Measurements from ENCODE around the gene MPZL2.

The MPZL2 gene

DNA sequence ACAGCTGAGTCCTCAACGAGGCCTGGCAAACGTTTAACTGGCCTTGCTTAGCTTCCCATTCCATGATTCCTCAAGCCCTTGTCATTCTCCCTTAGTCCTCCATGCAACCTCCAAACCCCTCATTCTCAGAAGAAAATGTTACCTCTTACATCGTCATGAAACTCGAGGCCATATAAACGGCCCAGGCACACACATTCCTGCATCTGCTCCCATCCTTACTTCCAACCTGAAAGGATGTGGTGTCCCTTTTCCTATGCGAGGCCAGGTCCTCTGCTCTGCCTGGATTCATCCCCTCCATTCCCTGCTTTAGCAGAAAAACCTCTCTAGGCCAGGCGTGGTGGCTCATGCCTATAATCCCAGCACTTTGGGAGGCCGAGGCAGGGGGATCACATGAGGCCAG lies 20.9 kb downstream of the MPZL2 start:
- DNase-seq (ENCODE audit: low spot score), result no peak

- DNase-seq (ENCODE audit: low spot score), result no peak
Observed at GRCh38 chr11:118241764-118242098, 22.4 kb downstream of the MPZL2 start.

DNA sequence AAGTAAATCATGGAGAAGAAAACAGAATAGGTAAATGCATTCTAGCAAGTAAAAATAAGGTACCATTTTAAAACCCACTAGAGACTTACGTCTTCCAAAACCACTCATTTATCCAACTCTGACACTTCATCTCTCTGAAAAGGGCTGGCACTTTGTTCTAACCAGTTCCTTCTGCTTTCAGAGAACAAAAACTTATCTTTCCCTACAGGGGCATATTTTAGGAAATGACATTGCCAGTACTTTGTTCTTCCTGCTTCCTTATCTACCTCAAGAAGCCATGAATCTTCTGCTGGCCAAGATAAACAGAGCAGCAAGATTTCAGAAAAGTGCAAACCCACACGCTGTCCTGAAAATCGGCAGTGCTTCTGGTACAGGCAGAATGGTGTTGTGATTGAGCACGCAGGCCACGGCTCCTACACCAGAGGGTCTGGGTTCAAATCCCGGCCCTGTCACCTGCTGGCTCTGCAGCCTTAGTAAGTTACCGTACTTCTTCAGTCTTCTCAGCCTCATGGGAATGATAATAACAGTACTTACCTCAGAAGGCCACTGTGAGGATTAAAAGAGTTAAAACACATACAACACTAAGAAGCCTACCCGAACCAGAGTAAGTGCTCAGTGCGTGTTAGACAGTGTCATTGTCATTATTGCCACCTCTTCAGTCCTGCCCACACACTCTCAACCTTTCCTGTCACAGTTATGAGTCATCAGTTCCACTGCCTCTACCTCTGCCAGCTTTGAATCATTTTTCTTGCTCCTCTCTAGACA lies 22.9 kb downstream of the MPZL2 start:
- DNase-seq (ENCODE audit: low spot score), result peak; percentile 24

GRCh38 chr11:118239509-118240205 lies 24.4 kb downstream of the MPZL2 start:
- no peak for DNase-seq (ENCODE audit: low spot score)

DNA sequence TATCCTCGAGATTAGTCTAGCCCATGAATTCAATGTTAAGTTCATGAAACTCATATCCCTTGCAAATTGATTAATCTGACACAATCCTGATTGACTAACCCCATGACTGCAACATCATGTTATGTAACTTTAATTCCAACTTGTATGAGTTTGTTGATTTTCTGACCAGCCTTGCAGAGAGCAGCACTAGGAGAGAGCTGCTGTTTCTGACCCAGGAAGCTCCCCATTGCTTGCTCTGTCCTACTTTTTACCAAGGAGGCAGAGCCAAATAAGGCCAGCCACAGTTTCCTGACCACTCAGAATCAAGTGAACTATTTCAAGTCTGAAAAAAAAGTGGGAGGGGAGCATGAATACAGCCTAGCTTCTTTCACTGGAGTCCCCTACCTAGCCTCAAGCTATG lies 25.2 kb downstream of the MPZL2 start:
- DNase-seq (ENCODE audit: low spot score), result no peak

DNA sequence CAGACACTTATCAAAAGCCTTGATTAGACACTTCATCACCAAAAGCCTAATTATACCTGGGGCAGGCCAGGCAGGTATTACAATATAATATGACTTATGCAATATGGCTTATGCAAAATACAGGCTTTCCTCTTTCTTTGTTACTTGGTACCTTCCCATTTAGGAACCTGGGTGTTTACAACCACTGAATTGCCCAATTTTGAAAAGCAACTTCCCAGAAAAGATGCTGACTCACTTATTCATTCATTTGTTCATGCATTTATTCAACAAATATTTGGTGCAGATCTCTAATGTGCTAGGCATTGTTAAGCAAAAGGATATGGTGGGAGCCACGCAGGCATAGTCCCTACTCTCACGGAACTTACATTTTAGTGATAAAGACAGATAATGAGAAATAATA lies 25.7 kb downstream of the MPZL2 start:
- no peak for DNase-seq (ENCODE audit: low spot score)

DNA sequence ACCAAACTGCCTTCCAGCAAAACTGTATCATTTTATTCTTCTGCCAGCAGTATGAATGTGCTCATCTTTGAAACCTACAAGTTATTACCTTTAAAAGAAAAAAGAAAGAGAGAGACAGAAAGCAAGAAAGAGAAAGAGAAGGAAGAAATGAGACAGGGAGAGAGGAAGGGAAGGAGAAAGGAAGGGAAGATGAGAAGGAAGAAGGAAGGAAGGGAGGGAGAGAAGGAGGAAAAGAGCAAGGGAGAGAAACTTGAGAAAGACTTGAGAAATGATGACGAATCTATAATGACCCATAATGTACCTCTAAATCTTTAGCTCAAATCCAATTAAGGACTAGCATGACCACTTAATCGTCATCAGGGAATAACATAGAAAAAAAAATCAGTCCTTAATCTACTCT lies 27.9 kb downstream of the MPZL2 start:
- no peak for DNase-seq (ENCODE audit: low spot score)

DNA sequence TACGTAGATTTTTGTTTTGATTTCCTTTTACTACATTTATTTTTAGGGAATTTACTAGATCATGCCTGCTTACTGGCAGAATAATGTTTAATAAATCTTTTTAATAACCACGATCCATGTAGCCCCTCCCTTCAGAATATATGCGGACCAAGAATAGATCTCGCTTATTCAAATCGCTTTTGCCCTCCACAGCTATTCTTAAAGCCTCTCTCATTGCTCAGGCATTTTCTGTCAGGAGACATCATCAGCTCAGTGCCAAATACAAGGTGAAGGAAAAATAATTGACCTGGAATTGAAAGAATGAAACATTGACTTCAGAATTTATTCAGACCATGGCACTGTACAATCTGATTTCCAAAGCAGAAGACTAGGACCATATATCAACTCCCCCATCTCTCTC lies 29.3 kb downstream of the MPZL2 start:
- no peak for DNase-seq (ENCODE audit: low spot score)

DNA sequence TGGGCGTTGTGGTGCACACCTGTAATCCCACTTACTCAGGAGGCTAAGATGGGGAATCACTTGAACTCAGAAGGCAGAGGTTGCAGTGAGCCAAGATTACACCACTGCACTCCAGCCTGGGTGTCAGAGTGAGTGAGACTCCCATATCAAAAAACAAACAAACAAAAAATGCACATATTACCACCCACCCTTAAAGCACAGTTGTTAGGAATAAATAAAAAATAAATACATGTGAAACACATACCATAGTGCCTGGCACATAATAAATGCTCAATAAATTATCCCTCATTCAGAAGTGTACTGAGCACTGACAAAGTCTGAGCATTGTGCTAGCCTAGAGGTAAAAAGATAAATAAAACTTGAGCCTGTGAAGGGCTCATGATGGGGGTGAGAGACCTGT lies 30.2 kb downstream of the MPZL2 start:
- DNase-seq (ENCODE audit: low spot score), result no peak

DNA sequence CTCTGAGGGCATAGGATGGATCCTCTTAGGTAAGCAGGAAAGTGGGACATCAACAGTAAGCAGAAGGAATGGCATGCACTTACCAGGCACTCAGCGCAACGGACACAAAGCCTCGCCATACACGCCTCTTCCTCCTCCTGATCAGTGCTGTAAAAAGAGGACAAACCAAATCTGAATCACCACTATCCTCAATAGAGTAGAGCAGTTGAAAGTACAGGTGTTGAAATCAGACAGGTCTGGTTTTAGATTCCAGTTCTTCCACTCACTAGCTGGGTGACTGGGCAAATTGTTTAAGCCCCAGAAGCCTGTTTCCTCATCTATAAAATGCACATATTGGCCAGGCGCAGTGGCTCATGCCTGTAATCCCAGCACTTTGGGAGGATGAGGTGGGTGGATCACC lies 30.7 kb downstream of the MPZL2 start:
- DNase-seq (ENCODE audit: low spot score), result no peak

- DNase-seq (ENCODE audit: low spot score), result no peak
Observed at GRCh38 chr11:118232659-118233058, 31.4 kb downstream of the MPZL2 start.

GRCh38 chr11:118231461-118231860 lies 32.6 kb downstream of the MPZL2 start:
- DNase-seq (ENCODE audit: low spot score), result no peak

- no peak for DNase-seq (ENCODE audit: low spot score)
Observed at GRCh38 chr11:118230088-118230487, 34.0 kb downstream of the MPZL2 start.

DNA sequence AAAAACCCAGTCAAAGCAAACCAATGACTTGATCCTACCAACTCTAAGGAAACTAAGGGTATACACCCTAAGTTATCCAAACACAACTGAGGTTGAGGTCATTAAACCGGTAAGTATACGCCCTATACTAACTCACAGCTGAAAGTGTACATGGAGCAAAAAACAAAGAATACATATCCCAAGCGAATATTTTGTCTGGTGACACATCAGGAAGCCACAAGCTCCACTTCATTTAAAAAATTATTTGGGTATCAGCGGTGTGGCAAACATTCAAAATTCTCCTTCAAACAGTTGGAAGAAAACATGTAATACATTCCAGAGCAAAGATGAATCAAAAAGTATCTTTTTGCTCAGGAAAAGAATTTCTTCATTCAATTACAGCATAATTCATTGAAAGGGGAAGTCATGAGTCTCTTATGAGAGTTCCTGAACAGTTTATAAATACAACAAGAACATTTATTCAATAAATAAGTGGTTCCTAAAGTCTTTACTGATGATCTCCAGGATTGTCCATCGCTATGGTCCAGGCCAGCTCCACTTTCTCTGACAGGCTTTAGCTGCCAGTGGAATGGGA lies 34.7 kb downstream of the MPZL2 start:
- peak; percentile 10 for DNase-seq (ENCODE audit: low spot score)

DNA sequence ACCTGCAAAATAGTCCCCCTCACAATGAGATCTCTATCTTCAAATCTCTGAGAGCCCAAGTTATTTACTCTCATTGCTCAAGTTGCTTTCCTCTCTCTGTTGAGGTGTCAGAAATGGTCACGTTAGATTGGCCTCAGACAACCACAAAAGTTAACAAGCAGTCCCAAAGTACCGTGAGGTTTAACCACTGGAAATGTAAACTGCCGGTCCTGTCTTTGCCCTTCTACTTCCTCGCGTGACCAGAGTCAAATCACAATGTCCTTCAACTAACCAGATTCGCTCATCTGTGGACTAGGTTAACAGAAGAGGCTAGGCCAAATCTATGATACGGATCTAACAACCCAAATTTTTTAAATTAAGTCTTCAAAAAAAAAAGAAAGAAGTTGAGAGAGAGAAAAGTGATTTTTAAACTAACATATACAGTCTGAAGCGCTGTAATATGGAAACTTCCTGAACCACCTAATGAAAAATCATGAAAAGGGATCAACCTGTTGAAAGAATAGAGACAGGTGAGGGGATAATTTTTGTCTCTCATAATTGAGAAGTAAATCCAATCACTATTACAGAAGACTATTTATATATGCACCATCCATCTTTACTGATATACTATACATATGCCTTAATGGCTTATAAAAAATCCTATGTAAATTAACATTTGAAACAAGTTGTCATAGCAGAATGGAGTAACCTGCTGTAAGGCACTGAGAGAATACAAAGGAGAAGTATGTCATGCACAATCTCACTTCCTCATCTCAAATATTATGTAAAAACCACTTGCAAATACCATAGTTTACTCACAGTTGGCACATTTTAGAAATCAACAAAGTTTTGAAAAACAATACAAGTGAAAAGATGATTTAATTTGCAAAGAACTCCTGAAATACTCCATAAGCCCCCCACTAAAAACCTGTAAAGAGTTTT lies 36.0 kb downstream of the MPZL2 start:
- DNase-seq (ENCODE audit: low spot score), result no peak

DNA sequence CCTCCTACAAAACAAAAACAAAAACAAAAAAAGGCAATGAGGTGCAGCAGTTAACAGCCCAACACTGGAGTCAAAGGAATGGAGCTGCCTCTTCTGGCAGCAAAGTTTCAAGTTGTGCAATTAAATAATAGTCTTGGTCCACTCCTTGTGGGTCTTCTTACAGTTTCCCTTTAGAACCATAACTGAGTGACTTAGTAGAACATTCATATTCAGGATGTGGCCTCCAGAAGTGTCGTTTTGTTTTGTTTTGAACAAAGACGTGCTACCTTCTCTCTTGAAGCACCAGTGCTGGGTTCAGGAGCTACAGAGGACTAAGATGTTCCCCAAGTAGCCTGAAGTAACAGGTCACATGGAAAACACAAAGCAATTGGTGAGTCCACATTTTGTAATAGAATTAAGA lies 37.3 kb downstream of the MPZL2 start:
- no peak for DNase-seq (ENCODE audit: low spot score)

DNA sequence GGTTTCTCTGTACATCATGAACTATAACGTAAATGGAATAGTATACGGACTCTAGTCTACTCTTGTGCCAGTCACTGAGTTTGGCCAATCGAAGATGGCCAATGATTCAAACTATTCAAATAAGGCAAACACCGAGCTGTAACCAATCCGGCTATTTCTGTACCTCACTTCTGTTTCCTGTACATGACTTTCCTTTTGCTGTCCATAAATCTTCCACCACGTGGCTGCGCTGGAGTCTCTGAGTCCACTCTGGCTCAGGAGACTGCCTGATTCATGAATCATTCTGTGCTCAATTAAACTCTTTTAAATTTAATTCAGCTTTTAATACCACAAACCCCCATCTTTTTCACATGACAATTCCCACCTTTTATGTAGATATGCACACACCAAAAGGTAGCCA lies 37.8 kb downstream of the MPZL2 start:
- DNase-seq (ENCODE audit: low spot score), result no peak

GRCh38 chr11:118224511-118225188 lies 39.4 kb downstream of the MPZL2 start, which contains the start of gene JAML:
Gene JAML, minus strand, starts transcription at chr11:118225011. Its CDS starts 10,145 bp downstream, at chr11:118214866.
- DNase-seq (ENCODE audit: low spot score), result no peak

- no peak for DNase-seq (ENCODE audit: low spot score)
Observed at GRCh38 chr11:118223992-118224391, 40.1 kb downstream of the MPZL2 start.

DNA sequence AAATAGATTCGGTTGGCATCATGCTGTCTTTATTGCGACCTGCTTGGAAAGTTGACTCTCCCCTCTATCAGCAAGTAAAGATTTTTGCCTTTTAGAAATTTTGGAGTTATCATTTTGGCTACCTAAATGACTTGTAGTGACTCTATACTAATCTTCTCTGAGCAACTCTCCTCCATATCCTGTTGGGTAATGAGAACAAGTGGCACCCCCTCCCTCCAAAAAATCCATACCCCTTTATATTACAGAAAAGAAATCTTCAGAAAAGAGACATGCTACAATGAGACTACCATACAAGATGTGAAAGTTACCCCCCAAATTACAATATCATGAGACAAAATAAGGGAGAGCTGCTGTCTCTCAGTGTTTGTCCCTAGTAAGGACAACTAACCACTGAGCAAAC lies 40.5 kb downstream of the MPZL2 start:
- DNase-seq (ENCODE audit: low spot score), result no peak

GRCh38 chr11:118222437-118222836 lies 41.7 kb downstream of the MPZL2 start:
- no peak for DNase-seq (ENCODE audit: low spot score)

- DNase-seq (ENCODE audit: low spot score), result no peak
Observed at GRCh38 chr11:118221419-118221818, 42.7 kb downstream of the MPZL2 start.
